ENCODE results near the gene SLC6A12. TPM values are rescaled to one million over a fixed set of nuclear protein-coding genes. Genes with fewer than 3 reads are reported as not detected.

The SLC6A12 gene
- total RNA-seq, 4 donors from 2014 or later, result 0.46 to 7.0 (median 2.1) TPM

GRCh38 chr12:256225-256624 lies 42.3 kb upstream of the SLC6A12 start:
- ATAC-seq (ENCODE audit: low FRiP score) (no peak), DNase-seq (ENCODE audit: low spot score) (no peak)
- TF ChIP-seq CTCF (IDR thresholded peaks at IDR 0.05), result no peak

GRCh38 chr12:254912-255311 lies 41.0 kb upstream of the SLC6A12 start:
- ATAC-seq (ENCODE audit: low FRiP score) (no peak), DNase-seq (ENCODE audit: low spot score) (no peak)
- no peak for TF ChIP-seq CTCF (IDR thresholded peaks at IDR 0.05)

- DNase-seq (ENCODE audit: low spot score) (no peak), ATAC-seq (ENCODE audit: low FRiP score) (no peak)
- no peak for TF ChIP-seq CTCF (IDR thresholded peaks at IDR 0.05)
These were observed 40.1 kb upstream of the SLC6A12 start for GRCh38 chr12:254039-254438.

- no peak for ATAC-seq (ENCODE audit: low FRiP score)
- no peak for TF ChIP-seq CTCF (IDR thresholded peaks at IDR 0.05)
These were observed 39.3 kb upstream of the SLC6A12 start for GRCh38 chr12:253116-253831.

GRCh38 chr12:252636-253035 lies 38.7 kb upstream of the SLC6A12 start:
- no peak for TF ChIP-seq CTCF (IDR thresholded peaks at IDR 0.05)
- DNase-seq (ENCODE audit: low spot score), result no peak
- no peak for ATAC-seq (ENCODE audit: low FRiP score)

More at GRCh38 chr12:253116-253831, 39.3 kb upstream of the SLC6A12 start:
- no peak for DNase-seq (ENCODE audit: low spot score)

GRCh38 chr12:247271-247670 lies 33.3 kb upstream of the SLC6A12 start:
- no peak for TF ChIP-seq CTCF (IDR thresholded peaks at IDR 0.05)
- ATAC-seq (ENCODE audit: low FRiP score) (no peak), DNase-seq (ENCODE audit: low spot score) (no peak)

- TF ChIP-seq CTCF (IDR thresholded peaks at IDR 0.05), result no peak
- no peak for ATAC-seq (ENCODE audit: low FRiP score)
- no peak for DNase-seq (ENCODE audit: low spot score)
These were observed 29.4 kb upstream of the SLC6A12 start for GRCh38 chr12:243381-243780.
